ENCODE measurements around the gene LGR6. TPM values are rescaled to one million over a fixed set of nuclear protein-coding genes. Genes with fewer than 3 reads are reported as not detected.

The LGR6 gene
- polyA plus RNA-seq, 1 donor from 2014 or later = not detected

DNA sequence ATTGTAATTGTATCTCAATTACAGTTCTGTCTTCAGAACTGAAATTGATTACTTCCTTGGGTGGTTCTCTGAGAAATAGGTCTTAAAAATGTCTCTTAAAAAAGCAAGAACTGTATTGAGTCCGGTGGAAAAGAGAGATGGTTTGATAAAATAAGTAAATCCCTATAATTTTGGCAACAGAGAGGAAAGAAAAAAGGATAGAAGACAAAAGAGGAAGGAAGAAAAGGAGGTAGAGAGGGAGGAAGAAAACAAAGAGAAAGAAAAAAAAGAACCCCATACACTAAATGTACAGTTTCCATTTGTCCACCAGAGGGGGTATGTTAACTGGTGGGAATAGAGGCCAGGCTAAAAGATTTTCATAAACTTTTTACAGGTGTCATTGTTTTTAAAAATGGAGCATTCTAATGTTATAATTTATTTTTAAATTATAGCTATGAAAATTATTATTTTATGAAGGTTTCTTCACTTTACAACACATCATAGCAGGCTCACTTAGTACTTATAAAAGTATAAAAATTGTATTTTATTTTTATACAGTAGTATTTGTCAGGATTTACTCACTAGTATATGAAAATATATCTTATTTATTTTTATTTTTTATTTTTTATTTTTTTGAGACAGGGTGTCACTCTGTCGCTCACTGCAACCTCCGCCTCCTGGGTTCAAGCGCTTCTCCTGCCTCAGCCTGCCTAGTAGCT, 150.2 kb downstream of the LGR6 start:
- no peak overlapping the region for H3K9ac ChIP-seq (ENCODE audit: low read length)
- H4K20me1 ChIP-seq (ENCODE audit: insufficient read depth) = no peaks in the 10 kb centered on the region
- H3K4me3 ChIP-seq (ENCODE audit: low read length) = no peak overlapping the region
- H3K79me2 ChIP-seq (replicated peaks; ENCODE audit: insufficient read depth, low read length) = peaks cover 13% of the 10 kb centered on the region
- peak overlapping the region; percentile 37 for H2AFZ ChIP-seq (ENCODE audit: low read depth, low read length)
- H3K27me3 ChIP-seq (ENCODE audit: insufficient read depth, low read depth, low read length) = no peaks in the 10 kb centered on the region
- no peaks in the 10 kb centered on the region for H3K36me3 ChIP-seq (ENCODE audit: insufficient read depth, low read length)
- H3F3A ChIP-seq (ENCODE audit: insufficient read depth, low read length, poor library complexity, severe bottlenecking) = no peaks in the 10 kb centered on the region
- no peak for TF ChIP-seq TAF1 (IDR thresholded peaks at IDR 0.05; ENCODE audit: low read depth)
- peak; percentile 70 for TF ChIP-seq SMC3 (conservative IDR thresholded peaks at IDR 0.05; ENCODE audit: poor library complexity)
- TF ChIP-seq, protein P1, sequence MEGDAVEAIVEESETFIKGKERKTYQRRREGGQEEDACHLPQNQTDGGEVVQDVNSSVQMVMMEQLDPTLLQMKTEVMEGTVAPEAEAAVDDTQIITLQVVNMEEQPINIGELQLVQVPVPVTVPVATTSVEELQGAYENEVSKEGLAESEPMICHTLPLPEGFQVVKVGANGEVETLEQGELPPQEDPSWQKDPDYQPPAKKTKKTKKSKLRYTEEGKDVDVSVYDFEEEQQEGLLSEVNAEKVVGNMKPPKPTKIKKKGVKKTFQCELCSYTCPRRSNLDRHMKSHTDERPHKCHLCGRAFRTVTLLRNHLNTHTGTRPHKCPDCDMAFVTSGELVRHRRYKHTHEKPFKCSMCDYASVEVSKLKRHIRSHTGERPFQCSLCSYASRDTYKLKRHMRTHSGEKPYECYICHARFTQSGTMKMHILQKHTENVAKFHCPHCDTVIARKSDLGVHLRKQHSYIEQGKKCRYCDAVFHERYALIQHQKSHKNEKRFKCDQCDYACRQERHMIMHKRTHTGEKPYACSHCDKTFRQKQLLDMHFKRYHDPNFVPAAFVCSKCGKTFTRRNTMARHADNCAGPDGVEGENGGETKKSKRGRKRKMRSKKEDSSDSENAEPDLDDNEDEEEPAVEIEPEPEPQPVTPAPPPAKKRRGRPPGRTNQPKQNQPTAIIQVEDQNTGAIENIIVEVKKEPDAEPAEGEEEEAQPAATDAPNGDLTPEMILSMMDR (IDR thresholded peaks at IDR 0.05; ENCODE audit: poor library complexity, severe bottlenecking) = peak; percentile 68
- peak; percentile 56 for TF ChIP-seq RAD21 (conservative IDR thresholded peaks at IDR 0.05)
- H3K9me3 ChIP-seq (ENCODE audit: low read length) = no peaks in the 10 kb centered on the region
- no peak overlapping the region for H3K4me2 ChIP-seq (ENCODE audit: low read length)
- no peaks in the 10 kb centered on the region for H3K9me2 ChIP-seq (ENCODE audit: insufficient read depth, low read length)
- no peak overlapping the region for H3K27ac ChIP-seq (ENCODE audit: low read length)

DNA sequence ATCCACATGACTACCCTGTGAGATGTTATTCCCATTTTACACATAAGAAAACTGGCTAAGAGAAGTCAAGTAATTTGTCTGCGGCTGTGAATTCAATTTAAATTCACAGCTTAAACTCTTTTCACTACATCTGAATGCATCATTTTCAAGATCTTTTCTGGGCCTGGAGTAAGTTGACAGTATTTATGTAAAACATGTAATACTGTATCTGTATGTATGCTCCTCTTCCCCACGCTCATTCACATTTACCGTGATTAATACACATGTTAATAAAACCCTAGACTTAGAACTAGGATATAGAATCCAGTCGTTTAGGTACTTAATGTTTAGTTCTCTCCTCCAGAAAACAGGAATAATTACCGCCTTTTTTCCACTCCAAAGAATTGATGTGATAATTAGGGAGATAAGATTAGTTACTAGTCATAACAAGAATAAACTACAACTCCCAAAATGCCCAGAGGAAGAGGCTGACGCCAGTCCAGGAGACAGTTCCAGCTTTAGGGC, 154.5 kb downstream of the LGR6 start:
- no peak for TF ChIP-seq EP300 (conservative IDR thresholded peaks at IDR 0.05; ENCODE audit: poor library complexity, severe bottlenecking)
- no peak for TF ChIP-seq EZH2 (IDR thresholded peaks at IDR 0.05; ENCODE audit: borderline replicate concordance, insufficient read depth, low read length, poor library complexity, severe bottlenecking)
- no peak for TF ChIP-seq SMC3 (conservative IDR thresholded peaks at IDR 0.05; ENCODE audit: poor library complexity)
- TF ChIP-seq MXI1 (conservative IDR thresholded peaks at IDR 0.05; ENCODE audit: poor library complexity, severe bottlenecking) = no peak
- no peak for TF ChIP-seq RAD21 (conservative IDR thresholded peaks at IDR 0.05)
- no peak for TF ChIP-seq TAF1 (IDR thresholded peaks at IDR 0.05; ENCODE audit: low read depth)
- TF ChIP-seq, protein P1 (IDR thresholded peaks at IDR 0.05; ENCODE audit: poor library complexity, severe bottlenecking) = no peak
- no peak for TF ChIP-seq POLR2AphosphoS5 (IDR thresholded peaks at IDR 0.05)
- TF ChIP-seq, protein P2, sequence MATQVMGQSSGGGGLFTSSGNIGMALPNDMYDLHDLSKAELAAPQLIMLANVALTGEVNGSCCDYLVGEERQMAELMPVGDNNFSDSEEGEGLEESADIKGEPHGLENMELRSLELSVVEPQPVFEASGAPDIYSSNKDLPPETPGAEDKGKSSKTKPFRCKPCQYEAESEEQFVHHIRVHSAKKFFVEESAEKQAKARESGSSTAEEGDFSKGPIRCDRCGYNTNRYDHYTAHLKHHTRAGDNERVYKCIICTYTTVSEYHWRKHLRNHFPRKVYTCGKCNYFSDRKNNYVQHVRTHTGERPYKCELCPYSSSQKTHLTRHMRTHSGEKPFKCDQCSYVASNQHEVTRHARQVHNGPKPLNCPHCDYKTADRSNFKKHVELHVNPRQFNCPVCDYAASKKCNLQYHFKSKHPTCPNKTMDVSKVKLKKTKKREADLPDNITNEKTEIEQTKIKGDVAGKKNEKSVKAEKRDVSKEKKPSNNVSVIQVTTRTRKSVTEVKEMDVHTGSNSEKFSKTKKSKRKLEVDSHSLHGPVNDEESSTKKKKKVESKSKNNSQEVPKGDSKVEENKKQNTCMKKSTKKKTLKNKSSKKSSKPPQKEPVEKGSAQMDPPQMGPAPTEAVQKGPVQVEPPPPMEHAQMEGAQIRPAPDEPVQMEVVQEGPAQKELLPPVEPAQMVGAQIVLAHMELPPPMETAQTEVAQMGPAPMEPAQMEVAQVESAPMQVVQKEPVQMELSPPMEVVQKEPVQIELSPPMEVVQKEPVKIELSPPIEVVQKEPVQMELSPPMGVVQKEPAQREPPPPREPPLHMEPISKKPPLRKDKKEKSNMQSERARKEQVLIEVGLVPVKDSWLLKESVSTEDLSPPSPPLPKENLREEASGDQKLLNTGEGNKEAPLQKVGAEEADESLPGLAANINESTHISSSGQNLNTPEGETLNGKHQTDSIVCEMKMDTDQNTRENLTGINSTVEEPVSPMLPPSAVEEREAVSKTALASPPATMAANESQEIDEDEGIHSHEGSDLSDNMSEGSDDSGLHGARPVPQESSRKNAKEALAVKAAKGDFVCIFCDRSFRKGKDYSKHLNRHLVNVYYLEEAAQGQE (IDR thresholded peaks at IDR 0.05; ENCODE audit: borderline replicate concordance) = no peak
- Histone ChIP-seq H3K9me2 (ENCODE audit: insufficient read depth, low read length) (no peaks in the 10 kb centered on the region), H3K9ac (ENCODE audit: low read length) (no peak overlapping the region), H3K79me2 (replicated peaks; ENCODE audit: insufficient read depth, low read length) (peaks cover 17% of the 10 kb centered on the region), H3K27ac (ENCODE audit: low read length) (peak overlapping the region; percentile 7), H2AFZ (ENCODE audit: low read depth, low read length) (no peak overlapping the region), H3K36me3 (ENCODE audit: insufficient read depth, low read length) (no peaks in the 10 kb centered on the region), H4K20me1 (ENCODE audit: insufficient read depth) (no peaks in the 10 kb centered on the region), H3K9me3 (ENCODE audit: low read length) (no peaks in the 10 kb centered on the region), H3K4me3 (ENCODE audit: low read length) (peak overlapping the region; percentile 90), H3K4me2 (ENCODE audit: low read length) (peak overlapping the region; percentile 32), H3K27me3 (ENCODE audit: insufficient read depth, low read depth, low read length) (no peaks in the 10 kb centered on the region), H3F3A (ENCODE audit: insufficient read depth, low read length, poor library complexity, severe bottlenecking) (peaks cover 5% of the 10 kb centered on the region)
